Mesodermal cell (in vitro differentiated cells): ENCODE data around the gene DAPK2. TPM values are rescaled to one million over a fixed set of nuclear protein-coding genes. Genes with fewer than 3 reads are reported as not detected.
"Not testable (repeated sequence)": the region's sequence is repeated elsewhere in the genome, so short reads cannot be mapped to it uniquely, and the experiment has no call there.

Experiments used
- H3K27ac ChIP-seq: 2 replicates; pipeline ENCODE4 v1.7.0; 2013; ENCODE audit warnings: mild to moderate bottlenecking, low read depth, low read length, moderate library complexity; ENCODE audit not compliant: severe bottlenecking
- H3K36me3 ChIP-seq: 2 replicates; pipeline ENCODE4 v1.7.1; 2013; ENCODE audit warnings: mild to moderate bottlenecking, low read length, moderate library complexity; ENCODE audit not compliant: control insufficient read depth, insufficient read depth
- H3K4me1 ChIP-seq: one replicate; pipeline ENCODE4 v1.7.1; 2013; ENCODE audit warnings: mild to moderate bottlenecking, low read length; ENCODE audit not compliant: insufficient read depth, control insufficient read depth, poor library complexity, severe bottlenecking
- H3K4me3 ChIP-seq: 2 replicates; pipeline ENCODE4 v1.7.0; 2013; ENCODE audit warnings: low read length, control low read depth, mild to moderate bottlenecking; ENCODE audit not compliant: insufficient read depth, poor library complexity, severe bottlenecking; ENCODE audit errors: extremely low read depth
- H3K9me3 ChIP-seq: 2 replicates; pipeline ENCODE4 v1.7.1; 2013; ENCODE audit warnings: mild to moderate bottlenecking, low read length, moderate library complexity; ENCODE audit not compliant: control insufficient read depth
- WGBS, 2 experiments: methylation state at CpG; one replicate each; pipeline ENCODE4 v1.1.5; 2013; ENCODE audit warnings: missing lambda C conversion rate in 2 of 2; ENCODE audit not compliant: insufficient coverage in 2 of 2; 5-methylcytosine and 5-hydroxymethylcytosine counted together
- polyA plus RNA-seq, 2 experiments: library from polyadenylated mRNA; stranded (reverse); fragments of 50-300 nt; gene quantifications; one replicate each; pipeline ENCODE4 v1.2.3, GENCODE V29; 2013

DAPK2 gene
- polyA plus RNA-seq (2013, experiment 1 of 2) = 3.1 TPM
- 1.4 TPM for polyA plus RNA-seq (2013, experiment 2 of 2)

DNA sequence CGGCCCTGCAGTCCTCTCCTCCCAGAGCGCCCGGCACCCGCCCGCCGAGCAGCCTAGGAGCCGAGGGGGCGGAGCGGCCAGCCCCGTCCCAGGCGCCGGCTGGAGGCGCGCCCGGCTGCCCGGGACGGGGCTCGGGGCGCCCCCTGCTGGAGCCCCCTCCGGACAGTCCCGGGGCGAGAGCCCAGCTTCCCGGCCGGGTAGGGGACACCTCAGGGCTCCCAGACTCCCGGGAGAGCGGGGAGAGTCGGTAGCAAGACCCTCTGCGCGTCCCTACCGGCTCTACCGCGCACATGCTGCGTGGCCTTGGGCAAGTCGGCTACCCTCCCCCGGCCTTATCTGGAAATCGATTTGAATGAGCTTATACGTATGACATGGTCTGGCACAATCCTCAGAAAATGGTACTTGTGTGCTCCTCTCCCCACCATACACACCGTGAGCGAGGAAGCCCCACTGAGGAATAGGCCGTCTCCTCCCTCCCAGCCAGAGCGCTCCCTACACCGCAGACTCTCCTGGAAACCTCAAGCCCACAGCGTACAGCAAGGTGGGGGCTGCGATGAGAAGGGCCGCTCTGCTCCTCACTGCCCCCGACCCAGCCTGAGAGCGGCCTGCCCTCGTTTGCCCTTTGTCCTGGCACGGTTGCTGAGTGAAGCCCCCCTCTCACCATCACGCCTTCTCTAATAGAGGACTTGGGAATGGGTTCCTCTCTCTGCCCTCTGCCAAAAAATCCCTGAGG lies at the start of gene DAPK2:
Gene DAPK2 (minus strand): TSS at position 65 of the 733 bp plus-strand sequence. CDS start 6,224 bp downstream, outside the sequence.
- H3K9me3 ChIP-seq = no peaks in the 10 kb centered on the region
- H3K4me1 ChIP-seq = peaks cover 8% of the 10 kb centered on the region
- peak within 1 kb of the TSS; percentile 33 for H3K4me3 ChIP-seq
- WGBS, 2 experiments = 10 to 17% methylated on average over 30 to 41 of the region's 50 CpGs
- H3K27ac ChIP-seq = no peak within 1 kb of the TSS
- no peaks in the 10 kb centered on the region for H3K36me3 ChIP-seq

DNA sequence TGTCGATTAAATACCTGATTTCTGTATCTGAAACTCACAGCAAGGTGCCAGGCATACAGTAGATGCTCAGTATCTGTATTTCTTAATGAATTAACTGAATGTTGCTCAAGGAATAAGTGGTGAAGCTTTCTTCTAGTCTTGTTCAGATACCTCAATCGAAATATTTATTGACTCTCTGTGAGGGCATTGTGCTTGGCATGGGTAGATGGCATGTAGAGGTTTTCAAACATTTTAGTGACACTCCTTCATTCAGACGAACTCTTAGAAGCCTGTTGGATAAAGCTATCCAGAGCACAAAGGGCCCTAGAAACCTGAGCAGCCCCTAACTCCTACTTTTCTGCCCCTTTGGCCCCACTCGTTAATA lies 49.1 kb upstream of the DAPK2 start:
- peak overlapping the region; percentile 42 for H3K27ac ChIP-seq
- peak overlapping the region; percentile 73 for H3K4me3 ChIP-seq
- H3K36me3 ChIP-seq = no peaks in the 10 kb centered on the region
- no peaks in the 10 kb centered on the region for H3K9me3 ChIP-seq
- WGBS, 2 experiments = 33 to 40% methylated on average over 3 of the region's 4 CpGs
- H3K4me1 ChIP-seq = peaks cover 4% of the 10 kb centered on the region

DNA sequence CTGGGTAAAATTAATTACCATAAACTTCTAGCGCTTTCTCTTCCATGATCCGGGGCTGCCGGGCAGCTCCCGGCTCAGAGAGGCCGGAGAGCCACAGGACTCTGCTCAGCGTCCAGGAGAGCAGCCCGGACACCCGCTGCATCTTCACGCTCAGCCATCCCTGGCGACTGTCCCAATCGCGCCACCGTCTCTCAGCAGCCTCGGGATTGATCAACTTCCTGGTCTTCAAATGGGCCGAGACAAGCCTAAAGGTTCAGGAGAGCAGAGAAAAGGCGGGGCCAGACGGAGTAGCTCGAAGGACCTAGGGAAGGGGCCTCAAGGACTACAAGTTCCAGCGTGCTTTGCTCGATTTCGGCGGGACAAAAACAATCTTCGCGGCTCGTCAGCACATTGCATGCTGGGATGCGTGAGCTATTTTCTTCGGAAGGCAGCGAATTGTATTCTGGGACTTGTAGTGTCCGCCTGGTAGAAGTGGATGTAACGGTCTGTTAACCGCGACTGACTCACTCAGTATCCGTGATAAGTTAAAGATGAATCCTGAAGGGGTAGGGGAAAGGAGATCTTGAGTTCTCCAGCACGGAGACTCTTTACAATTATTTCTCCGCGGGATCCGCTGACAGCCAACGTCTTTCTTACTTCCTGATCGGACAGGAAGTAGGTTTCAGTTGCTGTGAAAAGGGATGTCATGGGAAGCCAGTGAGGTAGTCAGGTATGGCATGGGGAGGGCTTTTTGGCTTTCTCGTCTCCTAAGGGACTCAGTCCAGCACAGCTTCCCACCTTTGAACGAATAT lies 47.5 kb upstream of the DAPK2 start, which contains the start of gene CIAO2A:
Gene CIAO2A (minus strand): TSS at position 212 of the 791 bp plus-strand sequence. CDS start 70 bp downstream, at position 142.
- Histone ChIP-seq H3K9me3 (no peaks in the 10 kb centered on the region), H3K4me3 (peak within 1 kb of the TSS; percentile 84), H3K27ac (peak within 1 kb of the TSS; percentile 82), H3K4me1 (peaks cover 4% of the 10 kb centered on the region), H3K36me3 (peaks cover 9% of the 10 kb centered on the region)
- 0% methylated on average over 37 to 38 of the region's 41 CpGs for WGBS, 2 experiments

DNA sequence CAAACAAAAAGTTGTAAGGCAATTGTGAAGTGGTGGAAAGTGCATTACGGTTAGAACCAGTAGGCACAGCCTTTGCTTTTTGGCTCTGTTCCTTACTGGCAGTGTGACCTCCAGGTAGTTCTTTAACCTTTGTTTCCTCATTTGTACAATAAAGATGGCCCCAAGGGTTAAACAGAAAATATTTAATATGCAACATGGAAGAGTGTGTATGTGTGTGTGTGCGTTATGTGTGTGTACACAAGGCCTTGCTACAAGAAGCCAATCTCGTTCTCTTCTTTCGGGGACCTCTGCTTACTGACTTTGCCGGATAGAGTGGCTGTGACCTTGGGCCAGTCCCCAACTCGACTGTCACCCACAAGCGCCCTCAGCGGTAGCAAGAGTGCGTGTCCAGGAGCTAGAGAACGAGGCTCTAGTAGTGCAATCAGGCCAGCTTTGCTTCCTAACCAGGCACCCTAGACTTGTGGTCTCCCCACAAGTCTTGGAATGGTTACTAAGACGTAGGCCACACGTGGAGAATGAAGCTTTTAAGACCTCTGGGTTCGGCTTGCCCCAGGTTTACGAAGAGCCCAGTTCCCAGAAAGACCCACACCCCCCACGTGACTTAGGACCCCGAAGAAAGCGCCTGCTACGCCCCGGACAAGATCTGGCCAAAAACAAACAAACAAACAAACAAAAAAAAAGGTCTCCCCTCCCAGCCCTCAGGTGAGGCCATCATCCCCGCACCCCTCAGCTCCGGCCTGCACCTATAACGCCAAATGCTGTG lies 46.8 kb upstream of the DAPK2 start:
- 3 to 7% methylated on average over 17 to 19 of the region's 22 CpGs for WGBS, 2 experiments
- Histone ChIP-seq H3K4me3 (peak overlapping the region; percentile 84), H3K27ac (peak overlapping the region; percentile 82), H3K36me3 (peaks cover 17% of the 10 kb centered on the region), H3K9me3 (no peaks in the 10 kb centered on the region), H3K4me1 (peaks cover 4% of the 10 kb centered on the region)

DNA sequence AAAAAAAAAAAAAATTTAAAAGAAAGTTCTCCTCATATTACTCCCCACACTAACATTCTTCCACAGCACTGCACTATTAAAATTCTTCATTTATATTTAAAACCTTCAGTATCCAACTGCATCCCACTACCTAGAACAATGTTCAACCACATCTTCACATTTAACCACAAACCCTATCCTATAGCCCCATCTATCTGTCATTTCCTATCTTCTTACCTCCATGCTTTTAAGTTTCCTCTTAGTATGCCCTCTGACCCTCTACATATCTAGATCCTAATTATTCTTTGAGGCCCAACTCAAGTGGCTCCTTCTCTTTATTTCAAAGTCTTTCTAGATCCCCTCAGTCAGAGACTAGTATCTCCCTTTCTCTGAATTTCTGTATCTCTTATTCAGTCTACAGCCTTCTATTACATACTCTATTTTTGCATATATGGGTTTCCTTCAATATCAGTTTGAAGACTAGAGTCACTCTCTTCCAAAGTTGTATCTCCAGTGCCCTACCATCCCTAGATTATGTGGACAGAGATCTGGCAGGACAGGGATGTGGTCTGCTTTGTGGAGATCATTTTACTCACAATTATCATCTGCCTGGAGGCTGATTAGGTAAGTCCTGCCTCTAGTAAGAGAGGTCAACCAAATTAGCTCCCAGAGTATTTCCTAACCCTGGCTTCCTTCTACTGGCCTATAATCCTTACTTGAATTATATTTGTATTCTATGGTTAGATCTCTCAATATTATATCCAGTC lies 46.0 kb upstream of the DAPK2 start:
- Histone ChIP-seq H3K4me1 (peaks cover 4% of the 10 kb centered on the region), H3K27ac (no peak overlapping the region), H3K9me3 (no peaks in the 10 kb centered on the region), H3K4me3 (peak overlapping the region; percentile 84), H3K36me3 (peaks cover 25% of the 10 kb centered on the region)

DNA sequence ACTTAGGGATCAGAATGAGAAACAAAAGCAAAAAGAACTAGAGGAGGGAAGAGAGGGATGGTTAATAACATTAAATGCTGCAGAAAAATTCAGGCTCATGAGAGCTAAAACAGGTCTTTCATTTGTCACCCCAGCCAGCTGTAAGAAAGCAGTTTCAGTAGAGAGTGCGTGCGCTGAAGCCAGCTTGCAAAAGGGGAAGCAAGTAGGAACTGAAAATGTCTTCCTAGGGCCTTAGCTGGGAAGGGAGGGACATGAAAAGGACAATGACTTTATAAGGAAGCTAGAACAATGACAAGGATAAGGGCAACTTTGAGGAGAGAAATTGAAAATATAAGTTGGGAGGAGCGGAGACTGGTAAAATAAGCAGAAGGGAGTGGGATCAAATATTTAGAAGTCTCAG lies 44.2 kb upstream of the DAPK2 start:
- Histone ChIP-seq H3K27ac (no peak overlapping the region), H3K9me3 (no peaks in the 10 kb centered on the region), H3K36me3 (peaks cover 34% of the 10 kb centered on the region), H3K4me1 (peaks cover 4% of the 10 kb centered on the region), H3K4me3 (no peak overlapping the region)
- 89 to 100% methylated on average over 3 of the region's 3 CpGs for WGBS, 2 experiments

DNA sequence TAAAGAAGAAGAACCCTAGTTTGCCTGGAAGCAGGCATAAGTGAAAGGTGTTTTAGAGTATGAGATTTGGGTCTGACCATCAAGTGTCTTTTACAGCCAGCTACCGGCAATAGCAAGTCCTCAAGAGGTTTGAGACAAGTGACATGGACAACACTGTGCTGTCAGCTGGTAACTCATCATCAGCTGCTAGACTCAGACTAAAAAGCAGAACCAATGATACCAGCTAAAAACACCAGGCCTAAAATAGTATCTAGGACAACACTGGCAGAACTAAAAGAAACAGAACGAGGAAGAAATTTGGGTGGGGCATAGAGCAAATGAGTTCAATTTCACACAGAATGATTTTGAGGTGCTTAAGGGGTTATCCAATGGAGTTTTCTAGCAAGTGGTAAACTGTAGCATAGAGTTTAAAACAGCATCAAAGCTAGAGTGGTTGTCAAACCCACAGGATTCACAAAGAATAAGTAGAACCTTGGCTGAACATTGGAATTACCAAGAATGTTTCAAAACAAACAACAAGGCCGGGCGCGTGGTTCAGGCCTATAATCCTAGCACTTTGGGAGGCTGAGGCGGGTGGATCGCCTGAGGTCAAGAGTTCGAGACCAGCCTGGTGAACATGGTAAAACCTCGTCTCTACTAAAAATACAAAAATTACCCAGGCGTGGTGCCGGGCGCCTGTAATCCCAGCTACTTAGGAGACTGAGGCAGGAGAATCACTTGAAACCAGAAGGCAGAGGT lies 43.4 kb upstream of the DAPK2 start:
- WGBS, 2 experiments = 90 to 98% methylated on average over 11 of the region's 12 CpGs
- H3K4me1 ChIP-seq = no peaks in the 10 kb centered on the region
- peaks cover 38% of the 10 kb centered on the region for H3K36me3 ChIP-seq
- no peak overlapping the region for H3K27ac ChIP-seq
- no peaks in the 10 kb centered on the region for H3K9me3 ChIP-seq
- no peak overlapping the region for H3K4me3 ChIP-seq

DNA sequence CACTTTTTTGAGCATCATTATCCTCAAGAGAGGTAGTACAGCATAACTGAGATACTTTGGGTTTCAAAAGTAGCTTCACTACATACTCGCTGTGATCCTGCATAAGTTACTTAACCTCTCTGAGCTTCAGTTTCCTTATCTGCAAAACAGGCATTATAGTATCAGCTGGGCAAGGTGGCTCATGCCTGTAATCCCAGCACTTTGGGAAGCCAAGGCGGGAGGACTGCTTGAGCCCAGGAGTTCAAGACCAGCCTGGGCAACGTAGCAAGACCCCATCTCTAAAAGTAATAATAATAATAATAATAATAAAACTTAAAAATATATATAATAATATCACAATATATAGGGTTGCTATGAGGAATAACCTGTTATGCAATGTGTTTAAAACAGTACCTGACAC lies 36.5 kb upstream of the DAPK2 start:
- 100% methylated on average over 1 of the region's 3 CpGs for WGBS, 2 experiments
- no peak overlapping the region for H3K4me3 ChIP-seq
- H3K36me3 ChIP-seq = peaks cover 46% of the 10 kb centered on the region
- no peaks in the 10 kb centered on the region for H3K4me1 ChIP-seq
- H3K9me3 ChIP-seq = no peaks in the 10 kb centered on the region
- H3K27ac ChIP-seq = no peak overlapping the region

DNA sequence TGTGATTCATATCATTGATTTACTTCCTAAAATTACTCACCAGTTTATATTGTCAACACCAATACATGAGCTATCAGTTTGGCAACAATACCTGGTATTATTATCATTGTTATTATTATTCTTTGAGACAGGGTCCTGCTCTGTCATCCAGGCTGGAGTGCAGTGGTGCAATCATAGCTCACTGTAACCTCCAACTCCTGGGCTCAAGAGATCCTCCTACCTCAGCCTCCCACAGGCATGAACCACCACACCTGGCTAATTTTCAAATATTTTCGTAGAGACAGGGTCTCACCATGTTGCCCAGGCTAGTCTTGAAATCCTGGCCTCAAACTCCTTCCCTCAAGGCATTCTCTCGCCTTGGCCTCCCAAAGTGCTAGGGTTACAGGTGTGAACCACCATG lies 27.2 kb upstream of the DAPK2 start:
- 85 to 92% methylated on average over 1 to 2 of the region's 2 CpGs for WGBS, 2 experiments
- H3K4me3 ChIP-seq, H3K9me3 ChIP-seq, H3K4me1 ChIP-seq, H3K27ac ChIP-seq: not testable (repeated sequence)
- H3K36me3 ChIP-seq = peaks cover 24% of the 10 kb centered on the region
